Ectodermal cell (in vitro differentiated cells): ENCODE data around the gene RAD54L2.

Source experiments
- H3K27ac ChIP-seq: 2 replicates; pipeline ENCODE4 v1.7.0; 2013; ENCODE audit warnings: mild to moderate bottlenecking, low read depth, low read length; ENCODE audit not compliant: insufficient read depth, poor library complexity, severe bottlenecking
- H3K27me3 ChIP-seq: 2 replicates; pipeline ENCODE4 v1.7.0; 2013; ENCODE audit warnings: mild to moderate bottlenecking, low read length; ENCODE audit not compliant: insufficient read depth, control insufficient read depth, poor library complexity, severe bottlenecking
- H3K36me3 ChIP-seq: one replicate; pipeline ENCODE4 v1.7.0; 2013; ENCODE audit warnings: low read length; ENCODE audit not compliant: control insufficient read depth, insufficient read depth
- H3K4me1 ChIP-seq: one replicate; pipeline ENCODE4 v1.7.0; 2013; ENCODE audit warnings: low read length; ENCODE audit not compliant: control insufficient read depth, insufficient read depth
- H3K4me3 ChIP-seq: 2 replicates; pipeline ENCODE4 v1.7.0; 2013; ENCODE audit warnings: low read depth, low read length, control low read depth; ENCODE audit not compliant: insufficient read depth
- H3K9me3 ChIP-seq: 2 replicates; pipeline ENCODE4 v1.7.0; 2013; ENCODE audit warnings: mild to moderate bottlenecking, low read length, moderate library complexity; ENCODE audit not compliant: control insufficient read depth
- WGBS, 2 experiments: methylation state at CpG; one replicate each; pipeline ENCODE4 v1.1.7; 2013; ENCODE audit warnings: missing lambda C conversion rate in 2 of 2; 5-methylcytosine and 5-hydroxymethylcytosine counted together

RAD54L2 gene

DNA sequence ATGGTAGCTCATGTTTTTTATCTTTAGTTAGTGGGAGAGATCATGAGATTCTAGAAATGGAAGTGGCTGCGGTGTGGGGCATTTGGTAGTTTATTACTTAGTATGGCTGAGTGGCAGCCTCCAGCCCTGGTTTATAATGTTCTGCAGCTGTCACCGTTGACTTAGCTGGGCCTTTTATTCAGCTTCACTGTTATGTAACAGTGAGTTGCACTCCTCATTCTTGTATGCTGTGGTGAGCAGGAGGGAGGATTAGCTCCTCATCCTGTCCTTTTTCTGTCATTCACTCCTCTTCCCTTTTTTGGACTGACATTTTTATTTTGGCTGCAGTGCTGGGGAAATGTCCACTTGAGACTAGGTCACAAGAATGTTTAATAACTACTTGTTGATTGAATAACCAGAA lies 29.5 kb downstream of the RAD54L2 start:
- H3K27ac ChIP-seq, result no peak overlapping the region
- no peaks in the 10 kb centered on the region for H3K9me3 ChIP-seq
- no peaks in the 10 kb centered on the region for H3K27me3 ChIP-seq
- no peaks in the 10 kb centered on the region for H3K4me1 ChIP-seq
- 88 to 93% methylated on average over 2 of the region's 2 CpGs for WGBS, 2 experiments
- no peak overlapping the region for H3K4me3 ChIP-seq
- peaks cover under 1% of the 10 kb centered on the region for H3K36me3 ChIP-seq

GRCh38 chr3:51568996-51569395 lies 30.5 kb downstream of the RAD54L2 start:
- H3K27me3 ChIP-seq, result no peaks in the 10 kb centered on the region
- H3K36me3 ChIP-seq, result peaks cover 5% of the 10 kb centered on the region
- H3K4me3 ChIP-seq, result no peak overlapping the region
- no peaks in the 10 kb centered on the region for H3K4me1 ChIP-seq
- no peak overlapping the region for H3K27ac ChIP-seq
- no peaks in the 10 kb centered on the region for H3K9me3 ChIP-seq

- Histone ChIP-seq H3K27ac (no peak overlapping the region), H3K9me3 (no peaks in the 10 kb centered on the region), H3K4me3 (no peak overlapping the region), H3K4me1 (peaks cover 4% of the 10 kb centered on the region), H3K27me3 (no peaks in the 10 kb centered on the region), H3K36me3 (peaks cover 2% of the 10 kb centered on the region)
- 99% methylated on average over 3 to 4 of the region's 4 CpGs for WGBS, 2 experiments
Measured at GRCh38 chr3:51578238-51578637, 39.7 kb downstream of the RAD54L2 start.

GRCh38 chr3:51580418-51580817 lies 41.9 kb downstream of the RAD54L2 start:
- peaks cover 4% of the 10 kb centered on the region for H3K4me1 ChIP-seq
- no peaks in the 10 kb centered on the region for H3K27me3 ChIP-seq
- no peak overlapping the region for H3K4me3 ChIP-seq
- H3K36me3 ChIP-seq, result no peaks in the 10 kb centered on the region
- no peak overlapping the region for H3K27ac ChIP-seq
- H3K9me3 ChIP-seq, result no peaks in the 10 kb centered on the region
- WGBS, 2 experiments, result 59 to 67% methylated on average over 2 of the region's 2 CpGs

GRCh38 chr3:51581524-51581923 lies 43.0 kb downstream of the RAD54L2 start:
- no peaks in the 10 kb centered on the region for H3K27me3 ChIP-seq
- H3K4me1 ChIP-seq, result peaks cover 4% of the 10 kb centered on the region
- H3K27ac ChIP-seq, result peak overlapping the region; percentile 31
- H3K4me3 ChIP-seq, result no peak overlapping the region
- no peaks in the 10 kb centered on the region for H3K9me3 ChIP-seq
- no peaks in the 10 kb centered on the region for H3K36me3 ChIP-seq
- WGBS, 2 experiments, result 93% methylated on average over 4 of the region's 4 CpGs

DNA sequence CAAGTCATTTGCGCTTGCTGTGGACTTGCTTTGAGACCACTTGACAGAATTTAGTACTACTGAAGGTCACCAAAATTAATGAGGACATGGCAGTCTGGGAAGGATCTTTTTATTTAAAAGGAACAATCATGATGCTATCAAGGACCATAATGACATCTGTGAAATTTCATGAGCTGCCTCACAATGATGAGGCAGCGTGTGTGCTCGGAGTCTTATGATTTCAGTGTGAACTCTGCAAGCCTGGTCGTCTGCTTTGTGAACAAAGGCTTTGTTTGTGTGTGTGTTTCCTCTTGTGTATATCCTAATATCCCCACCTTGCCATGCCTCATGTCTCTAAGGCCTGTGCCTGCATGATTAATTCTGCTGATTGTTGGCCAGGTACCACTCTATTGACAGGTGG lies 46.7 kb downstream of the RAD54L2 start:
- peaks cover under 1% of the 10 kb centered on the region for H3K36me3 ChIP-seq
- H3K4me3 ChIP-seq, result no peak overlapping the region
- no peaks in the 10 kb centered on the region for H3K27me3 ChIP-seq
- H3K27ac ChIP-seq, result no peak overlapping the region
- H3K9me3 ChIP-seq, result no peaks in the 10 kb centered on the region
- 85 to 86% methylated on average over 4 of the region's 4 CpGs for WGBS, 2 experiments
- peaks cover 4% of the 10 kb centered on the region for H3K4me1 ChIP-seq

DNA sequence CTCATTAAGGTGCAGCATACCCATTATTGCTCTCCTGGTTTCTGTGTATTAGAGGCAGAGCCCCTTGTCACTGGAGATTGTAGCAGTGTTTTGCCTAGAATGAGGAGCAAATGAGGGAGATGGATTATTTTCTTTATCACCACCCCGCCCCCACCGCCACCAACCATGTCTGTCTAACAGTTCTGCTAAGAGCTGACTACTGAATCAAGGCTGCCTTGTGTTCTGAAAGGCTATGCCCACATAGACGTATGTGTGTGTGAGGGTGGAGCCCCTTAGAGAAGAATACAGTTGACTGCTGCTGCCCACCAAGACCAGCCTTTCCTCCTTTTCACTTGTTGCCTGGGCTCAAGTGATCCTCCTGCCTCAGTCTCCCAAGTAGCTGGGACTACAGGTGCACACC lies 47.4 kb downstream of the RAD54L2 start:
- no peak overlapping the region for H3K4me3 ChIP-seq
- no peaks in the 10 kb centered on the region for H3K27me3 ChIP-seq
- peaks cover 4% of the 10 kb centered on the region for H3K4me1 ChIP-seq
- no peaks in the 10 kb centered on the region for H3K9me3 ChIP-seq
- 96 to 100% methylated on average over 3 of the region's 3 CpGs for WGBS, 2 experiments
- H3K27ac ChIP-seq, result no peak overlapping the region
- H3K36me3 ChIP-seq, result peaks cover 4% of the 10 kb centered on the region
